Measurements from ENCODE around the gene CAMK2A. TPM values are rescaled to one million over a fixed set of nuclear protein-coding genes. Genes with fewer than 3 reads are reported as not detected.

Gene CAMK2A
- total RNA-seq, 6 experiments from 2014 or later = 0.10 to 0.26 (median 0.23) TPM; not detected in 3

- DNase-seq = no peak
- no peaks in the 10 kb centered on the region for H3K4me1 ChIP-seq
- H3K9me3 ChIP-seq = no peaks in the 10 kb centered on the region
- H3K4me3 ChIP-seq = no peak overlapping the region
- TF ChIP-seq POLR2A (IDR thresholded peaks at IDR 0.05) = no peak
- TF ChIP-seq CTCF (IDR thresholded peaks at IDR 0.05) = no peak
- H3K36me3 ChIP-seq = no peaks in the 10 kb centered on the region
- WGBS (ENCODE audit: insufficient coverage, low coverage, low lambda C conversion rate, missing lambda C conversion rate) = 85% methylated on average over 5 of the region's 5 CpGs
- no peak for ATAC-seq
- H3K27ac ChIP-seq = no peak overlapping the region
- H3K27me3 ChIP-seq = no peaks in the 10 kb centered on the region
- intact Hi-C loops (cut with DNase I) = no loop called here
Observed at GRCh38 chr5:150227036-150227435, 62.5 kb downstream of the CAMK2A start.

GRCh38 chr5:150224483-150225027 lies 65.0 kb downstream of the CAMK2A start:
- 74% methylated on average over 8 of the region's 8 CpGs for WGBS (ENCODE audit: insufficient coverage, low coverage, low lambda C conversion rate, missing lambda C conversion rate)
- TF ChIP-seq CTCF (IDR thresholded peaks at IDR 0.05) (no peak), POLR2A (IDR thresholded peaks at IDR 0.05) (no peak)
- ATAC-seq = no peak
- intact Hi-C loops (cut with DNase I) = no loop called here
- Histone ChIP-seq H3K36me3 (no peaks in the 10 kb centered on the region), H3K4me1 (no peaks in the 10 kb centered on the region), H3K27ac (no peak overlapping the region), H3K9me3 (no peaks in the 10 kb centered on the region), H3K27me3 (no peaks in the 10 kb centered on the region), H3K4me3 (no peak overlapping the region)
- no peak for DNase-seq

GRCh38 chr5:150223474-150223873 lies 66.1 kb downstream of the CAMK2A start:
- Histone ChIP-seq H3K36me3 (no peaks in the 10 kb centered on the region), H3K4me1 (no peaks in the 10 kb centered on the region), H3K9me3 (no peaks in the 10 kb centered on the region), H3K27me3 (no peaks in the 10 kb centered on the region), H3K4me3 (no peak overlapping the region), H3K27ac (no peak overlapping the region)
- 81% methylated on average over 5 of the region's 7 CpGs for WGBS (ENCODE audit: insufficient coverage, low coverage, low lambda C conversion rate, missing lambda C conversion rate)
- intact Hi-C loops (cut with DNase I) = no loop called here
- DNase-seq (no peak), ATAC-seq (no peak)
- TF ChIP-seq POLR2A (IDR thresholded peaks at IDR 0.05) = no peak
- no peak for TF ChIP-seq CTCF (IDR thresholded peaks at IDR 0.05)

DNA sequence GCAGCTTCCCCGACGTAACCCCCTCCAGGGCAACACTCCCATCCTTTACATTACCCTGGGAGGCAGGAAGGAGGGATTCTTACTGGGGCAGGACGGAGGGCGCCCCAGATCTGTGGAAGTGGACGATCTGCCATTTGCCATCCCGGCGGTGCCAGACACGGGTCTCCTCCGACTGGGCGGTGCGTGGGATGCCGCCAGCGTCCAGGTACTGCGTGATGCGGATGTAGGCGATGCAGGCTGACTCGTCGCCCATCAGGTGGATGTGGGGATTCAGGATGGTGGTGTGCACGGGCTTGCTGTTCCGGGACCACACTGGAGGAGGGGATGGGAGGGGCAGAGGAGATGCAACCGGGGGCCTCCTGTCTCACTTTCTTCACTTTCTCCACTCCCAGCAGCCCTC lies 66.7 kb downstream of the CAMK2A start:
- no peak overlapping the region for H3K4me3 ChIP-seq
- no peak for ATAC-seq
- intact Hi-C loops (cut with DNase I) = no loop called here

More for the DNA sequence above, 66.7 kb downstream of the CAMK2A start:
- DNase-seq = no peak
- TF ChIP-seq POLR2A (IDR thresholded peaks at IDR 0.05) (no peak), CTCF (IDR thresholded peaks at IDR 0.05) (no peak)
- Histone ChIP-seq H3K27ac (no peak overlapping the region), H3K4me1 (no peaks in the 10 kb centered on the region), H3K27me3 (no peaks in the 10 kb centered on the region), H3K9me3 (no peaks in the 10 kb centered on the region), H3K36me3 (no peaks in the 10 kb centered on the region)
- 85% methylated on average over 11 of the region's 21 CpGs for WGBS (ENCODE audit: insufficient coverage, low coverage, low lambda C conversion rate, missing lambda C conversion rate)
